HG02571 (cell line): ENCODE measurements around the gene CEP250.
"Not testable (repeated sequence)": the region's sequence is repeated elsewhere in the genome, so short reads cannot be mapped to it uniquely, and the experiment has no call there.

Experiments used
- ATAC-seq: cut with Tn5 transposase; IDR thresholded peaks from one replicate; pipeline ENCODE4 v1.9.1; 2021; ENCODE audit warnings: mild to moderate bottlenecking, moderate library complexity; ENCODE audit not compliant: unreplicated experiment

Gene CEP250

DNA sequence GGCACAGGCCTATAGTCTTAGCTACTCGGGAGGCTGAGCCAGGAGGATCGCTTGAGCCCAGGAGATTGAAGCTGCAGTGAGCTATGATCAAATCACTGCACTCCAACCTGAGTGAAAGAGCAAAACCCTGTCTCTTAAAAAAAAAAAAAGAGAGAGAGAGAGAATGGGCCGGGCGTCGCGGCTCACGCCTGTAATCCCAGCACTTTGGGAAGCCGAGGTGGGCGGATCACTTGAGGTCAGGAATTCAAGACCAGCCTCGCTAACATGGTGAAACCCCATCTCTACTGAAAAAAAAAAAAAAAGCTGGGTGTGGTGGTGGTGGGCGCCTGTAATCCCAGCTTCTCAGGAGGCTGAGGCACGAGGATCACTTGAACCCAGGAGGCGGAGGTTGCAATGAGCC is 5.5 kb upstream of the CEP250 start:
- ATAC-seq, result not testable (repeated sequence)

DNA sequence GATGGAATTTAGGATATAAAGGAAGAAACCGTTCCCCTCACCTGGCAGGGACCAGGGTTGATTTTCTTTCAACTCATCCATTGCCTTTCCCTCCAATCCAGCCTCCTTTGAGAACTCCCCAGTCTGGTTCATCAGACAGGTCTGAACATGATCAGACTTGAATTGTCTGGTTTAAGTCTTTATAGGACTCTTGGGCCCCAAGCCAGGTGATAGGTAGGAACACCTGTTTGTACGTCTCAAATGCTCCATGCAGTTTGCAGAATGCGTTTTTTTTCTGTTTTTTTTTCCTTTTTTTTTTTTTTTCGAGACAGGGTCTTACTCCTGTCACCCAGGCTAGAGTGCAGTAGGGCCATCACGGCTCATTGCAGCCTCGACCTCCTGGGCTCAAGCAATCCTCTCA is 4.1 kb upstream of the CEP250 start:
- ATAC-seq, result no peak

DNA sequence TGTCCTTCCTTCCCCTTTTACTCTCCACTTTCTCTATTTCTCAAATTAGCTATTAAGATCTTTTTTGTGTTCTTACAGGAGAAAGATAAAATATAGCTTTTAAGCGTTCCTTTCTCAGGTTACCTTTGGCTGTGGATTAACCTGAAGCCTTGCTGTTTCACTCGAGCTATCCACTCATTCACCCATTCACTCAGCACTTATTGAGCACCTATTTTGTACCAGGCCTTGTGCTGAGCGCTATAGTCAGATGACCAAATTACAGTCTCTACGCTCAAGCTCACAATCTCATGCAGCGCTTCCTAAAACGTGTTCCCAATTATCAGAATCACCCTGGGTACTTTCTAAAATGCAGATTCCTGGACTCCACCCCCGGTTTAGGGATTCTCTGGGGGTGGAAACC is 1.8 kb upstream of the CEP250 start:
- no peak for ATAC-seq

DNA sequence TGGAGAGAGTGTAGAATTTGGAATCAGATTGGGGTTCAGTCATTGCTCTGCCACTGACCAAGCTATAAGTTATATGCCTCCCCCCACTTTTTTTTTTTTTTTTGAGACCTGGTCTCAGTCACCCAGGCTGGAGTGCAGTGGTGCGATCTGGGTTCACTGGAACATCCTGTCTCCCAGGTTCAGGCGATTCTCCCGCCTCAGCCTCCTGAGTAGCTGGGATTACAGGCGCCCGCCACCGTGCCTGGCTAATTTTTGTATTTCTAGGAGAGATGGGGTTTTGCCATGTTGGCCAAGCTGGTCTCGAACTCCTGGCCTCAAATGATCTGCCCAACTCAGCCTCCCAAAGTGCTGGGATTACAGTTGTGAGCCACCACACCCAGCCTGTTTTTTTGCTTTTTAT is 1.3 kb downstream of the CEP250 start:
- ATAC-seq, result not testable (repeated sequence)

DNA sequence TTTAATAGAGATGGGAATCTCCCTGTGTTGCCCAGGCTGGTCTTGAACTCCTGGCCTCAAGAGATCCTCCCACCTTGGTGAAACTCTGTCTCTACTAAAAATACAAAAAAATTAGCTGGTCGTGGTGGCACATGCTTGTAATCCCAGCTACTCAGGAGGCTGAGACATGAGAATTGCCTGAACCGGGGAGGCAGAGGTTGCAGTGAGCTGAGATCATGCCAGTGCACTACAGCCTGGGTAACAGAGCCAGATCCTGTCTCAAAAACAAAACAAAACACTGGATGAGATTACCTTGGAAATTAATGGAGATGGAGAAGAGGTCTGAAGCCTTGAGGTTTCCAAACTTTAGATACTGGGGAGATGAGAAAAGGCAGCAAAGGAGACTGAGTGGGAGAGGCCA is 2.1 kb downstream of the CEP250 start:
- ATAC-seq, result not testable (repeated sequence)

DNA sequence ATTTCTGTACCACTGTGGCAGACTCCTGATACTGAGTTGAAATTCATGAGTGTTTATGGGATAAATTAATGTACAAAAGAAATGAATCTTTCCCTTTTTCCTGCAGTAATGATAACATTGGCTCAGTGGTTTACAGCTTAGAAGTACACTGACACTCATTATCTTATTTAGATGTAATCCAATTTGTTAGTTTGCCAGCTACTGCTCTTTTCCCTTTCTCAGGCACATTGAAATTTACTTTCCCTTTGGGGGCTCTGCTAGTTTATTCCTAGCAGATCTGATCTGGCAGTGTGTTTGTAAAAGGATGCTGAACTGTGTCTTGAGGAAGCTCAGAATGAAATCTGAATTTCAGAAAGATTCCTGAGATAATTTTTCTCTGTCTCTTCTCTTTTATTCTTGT is 3.0 kb downstream of the CEP250 start:
- ATAC-seq, result no peak

DNA sequence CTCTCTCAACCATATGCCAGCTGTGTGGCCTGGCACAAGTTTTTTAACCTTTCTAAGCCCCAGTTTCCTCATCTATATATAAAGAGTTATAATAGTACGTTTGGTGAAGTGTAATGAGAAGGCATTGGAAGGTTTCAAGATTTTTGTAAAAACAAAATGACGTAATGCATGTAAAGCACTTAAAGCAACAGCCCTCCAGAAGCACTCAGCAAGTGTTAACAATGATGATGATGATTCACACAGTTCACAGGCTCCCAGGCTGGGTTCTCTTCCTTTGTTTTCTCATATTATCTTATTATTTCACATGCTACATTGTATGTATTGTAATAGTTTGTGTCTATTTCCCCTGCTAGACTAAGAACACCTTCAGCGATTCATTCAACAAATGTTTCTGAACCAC is 6.2 kb downstream of the CEP250 start:
- ATAC-seq, result no peak

DNA sequence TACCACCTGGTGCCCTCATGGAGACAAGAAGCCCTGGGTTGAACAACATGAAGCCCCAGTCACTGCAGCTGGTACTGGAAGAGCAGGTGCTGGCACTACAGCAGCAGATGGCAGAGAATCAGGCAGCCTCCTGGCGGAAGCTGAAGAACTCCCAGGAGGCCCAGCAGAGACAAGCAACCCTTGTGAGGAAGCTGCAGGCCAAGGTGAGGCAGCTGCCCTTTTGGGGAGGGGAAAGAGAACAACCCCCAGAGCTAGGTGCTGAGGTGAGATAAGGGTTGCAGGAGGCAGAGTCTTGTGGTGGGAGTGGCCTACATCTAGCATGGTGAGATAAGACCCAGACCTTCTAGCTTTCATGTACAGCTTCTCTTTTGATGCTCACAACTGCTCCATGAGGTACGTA is 7.0 kb downstream of the CEP250 start:
- ATAC-seq, result no peak

DNA sequence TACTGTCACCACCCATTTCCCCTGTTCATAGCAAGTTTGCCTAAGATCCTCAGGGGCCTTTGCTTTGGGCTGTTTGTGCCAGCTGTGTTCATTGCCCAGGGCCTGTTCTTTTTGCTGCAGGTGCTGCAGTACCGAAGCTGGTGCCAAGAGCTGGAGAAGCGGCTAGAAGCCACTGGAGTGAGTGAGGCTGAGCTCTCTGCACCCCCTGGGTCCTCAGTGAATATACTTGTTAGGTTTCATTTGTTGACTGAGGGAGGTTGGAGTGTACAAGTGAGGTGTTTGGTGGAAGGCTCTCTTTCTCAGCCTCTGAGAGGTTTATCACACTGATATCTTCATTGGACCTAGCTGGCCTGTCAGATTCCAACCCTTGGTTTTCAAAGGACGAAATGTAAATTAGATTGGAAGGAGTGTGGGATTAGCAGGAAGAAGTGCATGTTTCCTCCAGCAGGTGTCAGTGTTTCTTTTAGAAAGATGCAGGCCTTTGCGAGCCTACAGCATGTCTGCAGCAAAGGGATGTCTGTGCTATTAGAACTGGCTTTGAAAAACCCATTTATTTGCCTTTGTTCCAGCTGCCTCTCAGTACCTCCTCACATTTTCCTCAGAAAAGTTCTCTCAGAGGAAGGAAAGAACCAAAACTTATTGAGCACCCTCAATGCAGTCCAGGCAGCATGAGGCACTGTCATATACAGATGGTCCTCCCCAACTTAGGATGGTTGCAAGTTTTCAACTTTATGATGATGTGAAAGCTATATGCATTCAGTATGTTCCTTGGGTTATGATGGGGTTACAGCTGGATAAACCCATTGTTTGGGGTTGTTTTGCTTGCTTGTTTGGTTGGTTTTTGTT is 8.3 kb downstream of the CEP250 start:
- no peak for ATAC-seq

DNA sequence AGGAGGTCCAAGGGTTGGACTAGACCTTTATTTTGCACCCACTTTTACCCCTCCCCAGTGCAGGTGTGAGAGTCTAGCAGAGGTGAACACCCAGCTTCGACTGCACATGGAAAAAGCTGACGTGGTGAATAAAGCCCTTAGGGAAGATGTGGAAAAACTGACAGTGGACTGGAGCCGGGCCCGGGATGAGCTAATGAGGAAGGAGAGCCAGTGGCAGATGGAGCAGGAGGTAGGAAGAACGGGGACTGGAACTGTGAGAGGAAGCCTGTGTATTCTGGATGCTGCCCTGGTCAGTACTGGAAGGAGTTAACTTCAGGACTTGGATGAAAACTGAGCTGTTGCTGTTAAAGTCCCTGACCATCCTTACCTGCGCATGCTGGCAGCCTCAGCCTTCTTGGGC is 10.6 kb downstream of the CEP250 start:
- ATAC-seq, result no peak

DNA sequence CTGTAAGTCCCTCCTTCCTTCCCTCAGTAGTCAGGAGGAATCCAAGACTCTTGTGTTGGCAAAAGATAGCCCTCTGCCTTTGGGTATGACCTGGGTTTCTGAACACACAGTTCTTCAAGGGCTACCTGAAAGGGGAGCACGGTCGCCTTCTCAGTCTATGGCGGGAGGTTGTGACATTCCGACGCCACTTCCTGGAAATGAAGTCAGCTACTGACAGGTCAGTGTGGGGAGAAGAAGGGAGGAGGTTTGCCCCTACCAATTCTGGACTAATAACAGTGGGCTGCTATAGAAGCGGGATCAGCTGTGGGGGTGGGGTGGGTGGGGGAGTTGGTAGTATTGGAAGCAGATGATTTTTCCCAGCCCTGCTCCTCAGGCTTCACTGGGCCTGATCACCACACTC is 11.5 kb downstream of the CEP250 start:
- ATAC-seq, result no peak

DNA sequence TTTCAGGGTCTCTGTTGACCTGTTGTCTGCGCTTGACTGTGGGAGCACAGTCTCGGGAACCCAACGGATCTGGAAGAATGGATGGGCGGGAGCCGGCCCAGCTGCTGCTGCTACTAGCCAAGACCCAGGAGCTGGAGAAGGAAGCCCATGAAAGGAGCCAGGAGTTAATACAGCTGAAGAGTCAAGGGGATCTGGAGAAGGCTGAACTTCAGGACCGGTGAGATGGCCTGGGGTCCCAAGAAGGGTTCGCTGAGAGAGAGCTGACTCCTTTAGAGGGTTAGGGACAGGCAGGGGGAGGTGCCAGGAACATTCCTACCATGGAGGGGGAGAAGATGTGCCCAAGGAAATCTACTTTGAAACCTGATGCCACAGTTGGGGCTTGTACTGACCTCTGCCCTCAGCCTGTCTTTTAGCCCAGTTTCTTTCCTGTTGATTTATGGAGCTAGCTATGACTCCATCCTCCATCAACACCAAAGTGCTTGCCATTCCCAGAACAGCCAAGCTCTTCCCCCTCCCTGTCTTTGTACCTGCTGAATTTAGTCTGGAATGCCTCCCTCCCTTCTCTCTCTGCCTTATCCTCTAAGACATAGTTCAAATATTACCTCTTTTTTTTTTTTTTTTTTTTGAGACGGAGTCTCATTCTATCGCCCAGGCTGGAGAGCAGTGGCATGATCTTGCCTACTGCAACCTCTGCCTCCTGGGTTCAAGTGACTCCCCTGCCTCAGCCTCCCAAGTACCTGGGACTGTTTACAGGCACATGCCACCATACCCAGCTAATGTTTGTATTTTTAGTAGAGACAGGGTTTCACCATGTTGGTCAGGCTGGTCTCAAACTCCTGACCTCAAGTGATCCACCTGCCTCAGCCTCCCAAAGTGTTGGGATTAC is 12.2 kb downstream of the CEP250 start:
- no peak for ATAC-seq

DNA sequence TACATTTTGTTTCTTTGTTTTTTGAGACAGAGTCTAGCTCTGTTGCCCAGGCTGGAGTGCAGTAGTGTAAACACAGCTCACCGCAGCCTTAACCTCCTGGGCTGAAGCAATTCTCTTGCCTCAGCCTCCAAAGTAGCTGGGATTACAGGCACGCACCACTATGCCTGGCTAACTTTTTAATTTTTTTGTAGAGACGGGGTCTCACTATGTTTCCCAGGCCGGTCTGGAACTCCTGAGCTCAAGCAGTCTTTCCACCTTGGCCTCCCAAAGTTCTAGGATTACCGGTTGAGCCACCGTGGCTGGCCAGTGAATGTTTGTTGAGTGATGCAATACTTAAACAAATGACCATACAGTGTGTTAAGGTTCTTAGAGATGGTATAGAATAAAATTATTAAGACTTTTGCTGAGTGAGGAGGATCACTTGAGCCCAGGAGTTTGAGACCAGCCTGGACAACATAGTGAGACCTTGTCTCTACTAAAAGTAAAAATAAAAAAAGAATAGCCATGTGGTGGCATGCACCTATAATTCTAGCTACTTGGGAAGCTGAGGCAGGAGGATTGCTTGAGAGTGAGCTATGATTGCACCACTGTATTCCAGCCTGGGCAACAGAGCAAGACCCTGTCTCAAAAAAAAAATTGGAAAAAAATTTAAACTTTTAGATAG is 13.4 kb downstream of the CEP250 start:
- no peak for ATAC-seq

DNA sequence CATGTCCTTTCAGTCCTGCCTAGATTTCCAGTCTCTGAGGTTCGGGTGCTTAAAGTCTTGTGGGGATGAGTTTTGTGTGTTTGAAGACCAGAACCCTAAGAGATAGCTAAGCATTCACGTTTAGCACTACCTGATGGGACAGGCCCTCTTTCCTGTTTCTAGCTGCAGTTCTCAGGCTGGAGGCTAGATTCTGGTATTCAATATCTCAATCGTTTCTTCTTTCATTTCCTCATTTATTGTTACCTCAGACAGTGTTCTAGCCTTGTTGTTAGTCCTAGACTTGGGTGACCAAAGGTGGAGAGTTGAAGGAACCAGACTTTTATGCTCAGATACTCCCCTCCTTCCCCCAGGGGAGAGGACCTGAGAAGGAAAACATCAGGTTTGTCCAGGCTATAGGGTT is 16.8 kb downstream of the CEP250 start:
- ATAC-seq, result no peak

DNA sequence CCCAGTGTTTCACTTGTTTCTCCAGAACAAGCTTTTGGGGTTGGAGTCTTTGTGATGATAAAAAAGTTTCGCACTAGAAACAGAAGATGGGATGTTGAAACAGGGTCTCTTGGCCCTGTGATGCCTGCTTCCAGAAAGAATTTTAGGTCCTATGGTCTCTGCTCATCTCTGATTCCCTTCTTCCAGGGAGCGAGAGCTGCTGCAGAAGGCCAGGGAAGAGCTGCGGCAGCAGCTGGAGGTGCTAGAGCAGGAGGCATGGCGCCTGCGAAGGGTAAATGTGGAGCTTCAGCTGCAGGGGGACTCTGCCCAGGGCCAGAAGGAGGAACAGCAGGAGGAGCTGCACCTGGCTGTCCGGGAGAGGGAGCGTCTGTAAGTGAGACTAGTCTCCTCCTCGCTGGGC is 18.3 kb downstream of the CEP250 start:
- no peak for ATAC-seq

DNA sequence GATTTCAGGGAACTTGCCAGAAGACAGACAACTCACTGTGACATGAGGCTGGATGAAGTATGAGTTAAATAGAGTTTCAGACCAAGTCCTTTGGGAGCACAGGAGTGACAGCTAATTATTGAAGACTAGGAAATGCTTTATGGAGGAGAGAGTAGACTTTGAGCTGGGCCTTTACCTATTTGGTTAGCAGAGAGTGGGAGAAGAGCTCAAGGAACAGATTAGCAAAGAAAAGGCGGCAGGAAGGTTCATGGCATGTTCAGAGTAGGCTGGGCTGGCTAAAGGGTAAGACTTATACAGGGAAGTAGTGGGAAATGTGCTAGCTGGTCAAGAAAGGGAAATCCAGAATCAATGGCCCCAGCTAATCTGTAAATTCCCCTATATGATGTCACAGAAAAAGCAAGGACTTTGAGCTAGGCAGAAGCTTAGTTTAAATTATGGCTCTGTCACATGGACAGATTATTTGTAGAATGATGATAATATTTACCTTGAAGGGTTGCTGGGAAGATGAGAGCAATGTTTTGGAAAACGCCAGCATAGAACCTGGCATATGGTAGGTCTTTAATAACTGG is 19.0 kb downstream of the CEP250 start:
- no peak for ATAC-seq

DNA sequence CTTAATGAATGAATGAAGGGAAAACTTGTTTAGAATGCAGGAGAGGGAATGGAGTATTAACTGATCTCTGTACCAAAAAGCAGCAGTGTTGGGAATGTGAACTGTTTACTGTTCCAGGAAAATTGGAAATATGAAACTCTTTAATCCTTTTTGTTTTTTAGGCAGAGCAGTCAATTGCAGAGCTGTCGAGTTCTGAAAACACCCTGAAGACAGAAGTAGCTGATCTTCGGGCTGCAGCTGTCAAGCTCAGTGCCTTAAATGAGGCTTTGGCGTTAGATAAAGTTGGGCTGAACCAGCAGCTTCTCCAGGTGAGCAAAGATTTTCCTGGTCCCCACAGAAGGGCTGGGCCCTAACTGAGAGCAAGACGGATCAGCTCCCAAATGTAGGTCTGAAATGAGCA is 20.9 kb downstream of the CEP250 start:
- no peak for ATAC-seq

DNA sequence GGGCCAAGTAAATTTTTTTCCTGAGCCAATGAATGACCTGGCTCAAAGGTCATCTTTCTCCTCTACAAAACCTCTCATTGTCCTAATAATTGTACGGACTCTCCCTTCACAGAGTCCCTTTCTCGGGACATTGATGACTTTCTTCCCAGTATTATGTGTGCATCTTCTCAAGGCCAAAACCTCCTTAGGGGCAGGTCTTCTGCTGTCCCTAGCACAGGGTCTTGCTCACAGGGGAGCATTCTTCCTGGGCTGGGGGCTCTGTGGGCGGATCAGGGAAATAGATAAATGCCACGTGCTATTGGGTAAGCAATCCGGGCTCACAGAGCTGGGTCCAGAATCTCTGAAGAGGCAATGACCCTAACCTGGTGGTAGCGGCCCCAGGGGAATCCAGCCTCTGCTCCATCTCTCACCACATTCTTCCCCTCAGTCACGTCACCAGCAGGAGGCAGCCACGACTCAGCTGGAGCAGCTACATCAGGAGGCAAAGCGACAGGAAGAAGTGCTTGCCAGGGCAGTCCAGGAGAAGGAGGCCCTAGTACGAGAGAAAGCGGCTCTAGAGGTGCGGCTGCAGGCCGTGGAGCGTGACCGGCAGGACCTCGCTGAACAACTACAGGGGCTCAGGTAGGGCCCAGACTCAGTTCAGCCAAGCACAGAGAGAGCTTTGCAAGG is 23.5 kb downstream of the CEP250 start:
- no peak for ATAC-seq

DNA sequence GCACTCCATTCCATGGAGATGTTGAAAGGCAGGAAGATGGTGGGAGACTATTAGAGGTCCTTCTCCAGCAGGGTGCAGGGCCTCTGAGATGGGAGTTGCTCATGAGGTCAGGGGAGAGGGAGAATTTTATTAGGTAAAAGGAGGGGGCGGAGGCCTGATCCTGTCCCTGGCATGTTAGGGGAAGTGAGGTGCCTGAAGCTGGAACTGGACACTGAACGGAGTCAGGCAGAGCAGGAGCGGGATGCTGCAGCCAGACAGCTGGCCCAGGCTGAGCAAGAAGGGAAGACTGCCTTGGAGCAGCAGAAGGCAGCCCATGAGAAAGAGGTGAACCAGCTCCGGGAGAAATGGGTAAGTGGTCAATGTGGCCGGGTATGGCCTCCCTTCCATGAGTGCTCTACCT is 24.4 kb downstream of the CEP250 start:
- ATAC-seq, result no peak

DNA sequence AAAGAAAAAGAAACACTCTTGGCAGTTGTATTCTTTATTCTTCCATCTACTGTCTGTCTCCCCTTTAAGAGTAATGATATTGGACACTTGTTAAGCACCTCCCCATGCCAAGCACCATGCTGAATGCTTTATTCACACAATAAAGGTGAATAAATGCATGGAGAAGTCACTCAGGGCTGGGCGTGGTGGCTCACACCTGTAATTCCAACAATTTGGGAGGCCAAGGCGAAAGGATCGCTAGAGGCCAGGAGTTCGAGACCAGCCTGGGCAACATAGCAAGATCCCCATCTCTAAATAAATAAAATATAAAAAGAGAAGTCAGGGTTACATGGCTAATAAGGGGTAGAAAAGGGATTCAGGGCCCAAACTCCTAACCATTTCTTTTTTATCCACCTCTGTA is 32.1 kb downstream of the CEP250 start:
- no peak for ATAC-seq

DNA sequence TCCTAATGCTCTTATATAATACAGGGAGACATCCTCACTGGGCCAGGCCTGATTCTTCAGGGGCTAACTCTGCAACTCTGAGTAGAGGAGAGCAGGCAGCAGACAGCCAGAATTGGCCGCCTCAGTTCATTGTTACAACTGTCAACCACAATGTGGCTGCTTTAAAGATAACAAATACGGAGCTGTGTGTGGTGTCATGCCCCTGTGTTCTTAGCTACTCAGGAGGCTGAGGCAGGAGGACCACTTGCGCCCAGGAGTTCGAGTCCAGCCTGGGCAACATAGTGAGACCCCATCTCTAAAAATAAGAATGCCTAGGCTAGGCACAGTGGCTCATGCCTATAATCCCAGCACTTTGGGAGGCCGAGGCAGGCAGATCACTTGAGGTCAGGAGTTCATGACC is 34.3 kb downstream of the CEP250 start:
- no peak for ATAC-seq
